SK-N-SH treated with all-trans-retinoic acid at 6 μM for 48 hours (cell line): ENCODE results near the gene TPRKB.

Experiments used
- ARNTL ChIP-seq: fragments of 450-650 bp; formaldehyde crosslinking; IDR thresholded peaks from 2 replicates; pipeline ENCODE4 v1.5.0; 2020; ENCODE audit warnings: low read depth, mild to moderate bottlenecking, moderate library complexity, borderline replicate concordance
- ISL1 ChIP-seq: fragments of 250-450 bp; sonication (Bioruptor Pico); IDR thresholded peaks from 2 replicates; pipeline ENCODE4 v2.1.2; 2022; ENCODE audit warnings: mild to moderate bottlenecking, moderate library complexity
- PPARA ChIP-seq: fragments of 250-450 bp; sonication (Bioruptor Pico); IDR thresholded peaks from 2 replicates; pipeline ENCODE4 v1.5.0; 2020; ENCODE audit warnings: mild to moderate bottlenecking, borderline replicate concordance
- RARB ChIP-seq: fragments of 250-450 bp; sonication (Bioruptor Pico); IDR thresholded peaks from 2 replicates; pipeline ENCODE4 v1.8.0; 2021; ENCODE audit warnings: mild to moderate bottlenecking, moderate library complexity
- SNAI2 ChIP-seq: fragments of 250-450 bp; sonication (Bioruptor Pico); IDR thresholded peaks from 2 replicates; pipeline ENCODE4 v1.5.0; 2020; ENCODE audit warnings: mild to moderate bottlenecking, moderate library complexity
- TCF4 ChIP-seq: fragments of 250-450 bp; sonication (Bioruptor Pico); IDR thresholded peaks from 2 replicates; pipeline ENCODE4 v1.8.0; 2021; ENCODE audit warnings: mild to moderate bottlenecking, moderate library complexity, borderline replicate concordance
- TOX ChIP-seq: fragments of 250-450 bp; sonication (Bioruptor Pico); IDR thresholded peaks from 2 replicates; pipeline ENCODE4 v1.8.0; 2021; ENCODE audit warnings: mild to moderate bottlenecking, moderate library complexity, borderline replicate concordance
- ZC3H10 ChIP-seq: fragments of 250-450 bp; sonication (Bioruptor Pico); IDR thresholded peaks from 2 replicates; pipeline ENCODE4 v1.5.1; 2021; ENCODE audit warnings: mild to moderate bottlenecking, moderate library complexity
- ZFP3 ChIP-seq: fragments of 250-450 bp; sonication (Bioruptor Pico); IDR thresholded peaks from 2 replicates; pipeline ENCODE4 v1.5.0; 2020; ENCODE audit warnings: mild to moderate bottlenecking, moderate library complexity
- ZFP30 ChIP-seq: fragments of 450-650 bp; formaldehyde crosslinking; IDR thresholded peaks from 2 replicates; pipeline ENCODE4 v1.5.0; 2022; ENCODE audit warnings: mild to moderate bottlenecking, moderate library complexity
- TF ChIP-seq, protein P1 (sequence below): fragments of 250-450 bp; sonication (Bioruptor Pico); IDR thresholded peaks from 2 replicates; pipeline ENCODE4 v1.8.0; 2020; ENCODE audit warnings: mild to moderate bottlenecking, moderate library complexity, borderline replicate concordance
- TF ChIP-seq, protein P2 (sequence below): fragments of 250-450 bp; sonication (Bioruptor Pico); IDR thresholded peaks from 2 replicates; pipeline ENCODE4 v1.5.1; 2021; ENCODE audit warnings: mild to moderate bottlenecking, moderate library complexity
- TF ChIP-seq, protein P3 (sequence below): fragments of 250-450 bp; sonication (Bioruptor Pico); IDR thresholded peaks from 2 replicates; pipeline ENCODE4 v1.5.1; 2020; ENCODE audit warnings: low read depth, mild to moderate bottlenecking, moderate library complexity

DNA sequence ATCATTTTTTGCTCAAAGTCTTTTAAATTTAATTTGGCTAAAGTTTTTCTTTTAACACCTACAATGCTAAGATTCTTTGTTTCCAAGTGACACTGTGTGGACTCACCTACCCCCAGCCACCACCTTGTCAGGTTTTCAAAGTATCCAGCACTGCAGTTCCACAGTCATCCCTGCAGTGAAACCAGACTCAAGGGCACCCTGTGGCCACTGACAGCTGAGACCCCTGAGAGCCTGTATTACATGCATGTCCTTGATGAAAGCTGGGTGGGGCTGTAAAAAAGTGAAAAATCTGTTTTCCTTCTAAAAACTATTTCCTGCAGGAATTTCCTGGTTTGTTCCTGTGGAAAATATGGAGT, 19.9 kb downstream of the TPRKB start:
- TF ChIP-seq RARB (CRISPR knock-in tag) (no peak), PPARA (CRISPR knock-in tag) (no peak), TOX (CRISPR knock-in tag) (no peak), ISL1 (CRISPR knock-in tag) (no peak), SNAI2 (CRISPR knock-in tag) (no peak), TCF4 (no peak), ZFP3 (no peak), ARNTL (no peak), ZFP30 (CRISPR knock-in tag) (no peak), ZC3H10 (CRISPR knock-in tag) (no peak)
- TF ChIP-seq, protein P1, sequence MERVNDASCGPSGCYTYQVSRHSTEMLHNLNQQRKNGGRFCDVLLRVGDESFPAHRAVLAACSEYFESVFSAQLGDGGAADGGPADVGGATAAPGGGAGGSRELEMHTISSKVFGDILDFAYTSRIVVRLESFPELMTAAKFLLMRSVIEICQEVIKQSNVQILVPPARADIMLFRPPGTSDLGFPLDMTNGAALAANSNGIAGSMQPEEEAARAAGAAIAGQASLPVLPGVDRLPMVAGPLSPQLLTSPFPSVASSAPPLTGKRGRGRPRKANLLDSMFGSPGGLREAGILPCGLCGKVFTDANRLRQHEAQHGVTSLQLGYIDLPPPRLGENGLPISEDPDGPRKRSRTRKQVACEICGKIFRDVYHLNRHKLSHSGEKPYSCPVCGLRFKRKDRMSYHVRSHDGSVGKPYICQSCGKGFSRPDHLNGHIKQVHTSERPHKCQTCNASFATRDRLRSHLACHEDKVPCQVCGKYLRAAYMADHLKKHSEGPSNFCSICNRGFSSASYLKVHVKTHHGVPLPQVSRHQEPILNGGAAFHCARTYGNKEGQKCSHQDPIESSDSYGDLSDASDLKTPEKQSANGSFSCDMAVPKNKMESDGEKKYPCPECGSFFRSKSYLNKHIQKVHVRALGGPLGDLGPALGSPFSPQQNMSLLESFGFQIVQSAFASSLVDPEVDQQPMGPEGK (CRISPR knock-in tag) = no peak
- TF ChIP-seq, protein P2, sequence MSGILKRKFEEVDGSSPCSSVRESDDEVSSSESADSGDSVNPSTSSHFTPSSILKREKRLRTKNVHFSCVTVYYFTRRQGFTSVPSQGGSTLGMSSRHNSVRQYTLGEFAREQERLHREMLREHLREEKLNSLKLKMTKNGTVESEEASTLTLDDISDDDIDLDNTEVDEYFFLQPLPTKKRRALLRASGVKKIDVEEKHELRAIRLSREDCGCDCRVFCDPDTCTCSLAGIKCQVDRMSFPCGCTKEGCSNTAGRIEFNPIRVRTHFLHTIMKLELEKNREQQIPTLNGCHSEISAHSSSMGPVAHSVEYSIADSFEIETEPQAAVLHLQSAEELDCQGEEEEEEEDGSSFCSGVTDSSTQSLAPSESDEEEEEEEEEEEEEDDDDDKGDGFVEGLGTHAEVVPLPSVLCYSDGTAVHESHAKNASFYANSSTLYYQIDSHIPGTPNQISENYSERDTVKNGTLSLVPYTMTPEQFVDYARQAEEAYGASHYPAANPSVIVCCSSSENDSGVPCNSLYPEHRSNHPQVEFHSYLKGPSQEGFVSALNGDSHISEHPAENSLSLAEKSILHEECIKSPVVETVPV (CRISPR knock-in tag) = no peak
- TF ChIP-seq, protein P3, sequence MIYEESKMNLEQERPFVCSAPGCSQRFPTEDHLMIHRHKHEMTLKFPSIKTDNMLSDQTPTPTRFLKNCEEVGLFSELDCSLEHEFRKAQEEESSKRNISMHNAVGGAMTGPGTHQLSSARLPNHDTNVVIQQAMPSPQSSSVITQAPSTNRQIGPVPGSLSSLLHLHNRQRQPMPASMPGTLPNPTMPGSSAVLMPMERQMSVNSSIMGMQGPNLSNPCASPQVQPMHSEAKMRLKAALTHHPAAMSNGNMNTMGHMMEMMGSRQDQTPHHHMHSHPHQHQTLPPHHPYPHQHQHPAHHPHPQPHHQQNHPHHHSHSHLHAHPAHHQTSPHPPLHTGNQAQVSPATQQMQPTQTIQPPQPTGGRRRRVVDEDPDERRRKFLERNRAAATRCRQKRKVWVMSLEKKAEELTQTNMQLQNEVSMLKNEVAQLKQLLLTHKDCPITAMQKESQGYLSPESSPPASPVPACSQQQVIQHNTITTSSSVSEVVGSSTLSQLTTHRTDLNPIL (CRISPR knock-in tag) = no peak
